Liver (tissue), 9 donors: ENCODE results near the gene EFCAB7. TPM values are rescaled to one million over a fixed set of nuclear protein-coding genes. Genes with fewer than 3 reads are reported as not detected.

Experiments
- DNase-seq: peaks from one replicate; pipeline ENCODE4 v3.0.0-alpha.2; 2017; ENCODE audit warnings: low spot score
- H3K27ac ChIP-seq, 2 donors: one replicate each; pipeline ENCODE4 v1.7.0; 2013; ENCODE audit warnings: inconsistent platforms in 2 of 2, low read length in 2 of 2, control low read depth in 1 of 2, low read depth in 1 of 2, mild to moderate bottlenecking in 1 of 2
- H3K27me3 ChIP-seq, 4 donors: one replicate each; pipeline versions ENCODE4 v1.6.1 to v1.7.0; 2013; ENCODE audit warnings: low read length in 3 of 4, inconsistent platforms in 1 of 4, mild to moderate bottlenecking in 1 of 4, moderate library complexity in 1 of 4; ENCODE audit not compliant: control insufficient read depth in 4 of 4, insufficient read depth in 4 of 4
- H3K36me3 ChIP-seq, 4 donors: one replicate each; pipeline versions ENCODE4 v1.6.1 to v1.7.0; 2013; ENCODE audit warnings: low read length in 3 of 4, mild to moderate bottlenecking in 3 of 4, low read depth in 1 of 4, moderate library complexity in 1 of 4; ENCODE audit not compliant: control insufficient read depth in 4 of 4, insufficient read depth in 3 of 4
- H3K4me1 ChIP-seq, 4 donors: one replicate each; pipeline versions ENCODE4 v1.6.1 to v1.7.0; 2013; ENCODE audit warnings: low read length in 3 of 4, mild to moderate bottlenecking in 3 of 4, moderate library complexity in 1 of 4; ENCODE audit not compliant: control insufficient read depth in 4 of 4, insufficient read depth in 4 of 4
- H3K4me3 ChIP-seq, 3 donors: one replicate each; pipeline versions ENCODE4 v1.6.1 to v1.7.0; 2013; ENCODE audit warnings: low read length in 3 of 3, control low read depth in 1 of 3, low read depth in 1 of 3, mild to moderate bottlenecking in 1 of 3
- H3K9ac ChIP-seq, 2 donors: one replicate each; pipeline ENCODE4 v1.7.0; 2013; ENCODE audit warnings: low read length in 2 of 2, mild to moderate bottlenecking in 2 of 2, moderate library complexity in 2 of 2, control low read depth in 1 of 2, low read depth in 1 of 2
- H3K9me3 ChIP-seq, 4 donors: one replicate each; pipeline versions ENCODE4 v1.6.1 to v1.7.0; 2013; ENCODE audit warnings: low read length in 3 of 4; ENCODE audit not compliant: control insufficient read depth in 4 of 4
- ATF3 ChIP-seq: IDR thresholded peaks from 2 replicates; pipeline ENCODE4 v1.6.1; 2016; ENCODE audit warnings: antibody characterized with exemption
- CTCF ChIP-seq: fragments of 150-350 bp; IDR thresholded peaks from 2 replicates; pipeline ENCODE4 v1.5.1; 2017; ENCODE audit warnings: improper control_type of control experiment, low read depth, low read length; ENCODE audit not compliant: missing input control
- EGR1 ChIP-seq, 2 donors: IDR thresholded peaks; 2 replicates each; pipeline ENCODE4 v1.6.1; 2016 to 2018; ENCODE audit warnings: antibody characterized with exemption in 2 of 2, low read depth in 2 of 2
- FOXA1 ChIP-seq: IDR thresholded peaks from 2 replicates; pipeline ENCODE4 v1.6.1; 2016; ENCODE audit warnings: antibody characterized with exemption
- FOXA2 ChIP-seq: IDR thresholded peaks from 2 replicates; pipeline ENCODE4 v1.6.1; 2016; ENCODE audit warnings: antibody characterized with exemption
- GABPA ChIP-seq, 2 donors: IDR thresholded peaks in 1 of 2; conservative IDR thresholded peaks in 1 of 2; 2 replicates each; pipeline ENCODE4 v1.6.1; 2016; ENCODE audit warnings: antibody characterized with exemption in 2 of 2, mild to moderate bottlenecking in 1 of 2, moderate library complexity in 1 of 2
- HNF4G ChIP-seq: IDR thresholded peaks from 2 replicates; pipeline ENCODE4 v1.6.1; 2016; ENCODE audit warnings: antibody characterized with exemption
- MAX ChIP-seq: IDR thresholded peaks from 2 replicates; pipeline ENCODE4 v1.6.1; 2016; ENCODE audit warnings: antibody characterized with exemption
- RXRA ChIP-seq, 2 donors: IDR thresholded peaks; 2 replicates each; pipeline ENCODE4 v1.6.1; 2017 to 2018; ENCODE audit warnings: antibody characterized with exemption in 2 of 2, mild to moderate bottlenecking in 1 of 2
- SP1 ChIP-seq: IDR thresholded peaks from 2 replicates; pipeline ENCODE4 v1.6.1; 2018; ENCODE audit warnings: antibody characterized with exemption, mild to moderate bottlenecking
- TAF1 ChIP-seq: conservative IDR thresholded peaks from 2 replicates; pipeline ENCODE4 v1.6.1; 2016; ENCODE audit warnings: antibody characterized with exemption, mild to moderate bottlenecking
- YY1 ChIP-seq: IDR thresholded peaks from 2 replicates; pipeline ENCODE4 v1.6.1; 2016; ENCODE audit warnings: antibody characterized with exemption, mild to moderate bottlenecking
- ZBTB33 ChIP-seq: IDR thresholded peaks from 2 replicates; pipeline ENCODE4 v1.6.1; 2016; ENCODE audit warnings: antibody characterized with exemption
- WGBS: extraction: QIAGEN DNeasy Blood & Tissue Kit; methylation state at CpG from one replicate; pipeline ENCODE4 v1.1.7; 2013; 5-methylcytosine and 5-hydroxymethylcytosine counted together
- polyA plus RNA-seq, 2 donors: library from polyadenylated mRNA; stranded (reverse) in 1 of 2; unstranded in 1 of 2; fragments of 200-250 nt in 1 of 2; fragments of >200 nt in 1 of 2; fragmentation: Nextera tagmentation in 1 of 2; extraction: Ambion mirVana in 1 of 2; gene quantifications; one replicate each; pipeline versions ENCODE4 v1.2.1 to v1.2.3, GENCODE V29; 2013 to 2015
- total RNA-seq, 2 donors: library from RNA; depleted of rRNA; stranded (reverse); fragments of >200 nt; gene quantifications; one replicate each; pipeline ENCODE4 v1.2.3, GENCODE V29; 2014
- donor health status: healthy.
- donor health status: healthy.
- donor health status: healthy.
- donor health status: healthy.
- donor health status: healthy.

Gene EFCAB7
- total and polyA plus RNA-seq, 4 donors = 0.70 to 2.6 (median 1.9) TPM

GRCh38 chr1:63601463-63601862, 78.1 kb downstream of the EFCAB7 start:
- H3K4me1 ChIP-seq = peaks cover 21 to 71% (median 49%) of the 10 kb centered on the region in 4 donors
- no peak for TF ChIP-seq GABPA (IDR thresholded peaks at IDR 0.05 in 1 of 2, conservative IDR thresholded peaks at IDR 0.05 in 1 of 2)
- TF ChIP-seq EGR1 (IDR thresholded peaks at IDR 0.05; ENCODE audit: low read depth in 2 of 2) = no peak
- TF ChIP-seq ZBTB33 = no peak
- TF ChIP-seq SP1 = no peak
- no peak for TF ChIP-seq MAX
- TF ChIP-seq TAF1 = no peak
- no peak for TF ChIP-seq RXRA (IDR thresholded peaks at IDR 0.05)
- no peak for TF ChIP-seq YY1
- TF ChIP-seq FOXA1 = no peak
- no peak for TF ChIP-seq HNF4G
- TF ChIP-seq FOXA2 = no peak
- H3K9ac ChIP-seq = no peak overlapping the region
- H3K27ac ChIP-seq = peak overlapping the region; percentile 66 to 69
- 91% methylated on average over 4 of the region's 4 CpGs for WGBS
- H3K4me3 ChIP-seq = no peak overlapping the region
- H3K36me3 ChIP-seq = no peaks in the 10 kb centered on the region
- no peaks in the 10 kb centered on the region for H3K9me3 ChIP-seq
- H3K27me3 ChIP-seq = no peaks in the 10 kb centered on the region
- DNase-seq = no peak

- Histone ChIP-seq H3K9ac (no peak overlapping the region), H3K27me3 (no peaks in the 10 kb centered on the region), H3K4me1 (peaks cover 19 to 73% (median 49%) of the 10 kb centered on the region in 4 donors), H3K9me3 (no peaks in the 10 kb centered on the region), H3K36me3 (no peaks in the 10 kb centered on the region), H3K27ac (peak overlapping the region; percentile 55 to 66), H3K4me3 (no peak overlapping the region)
- TF ChIP-seq ATF3 (no peak), HNF4G (no peak), CTCF (no peak)
- 97% methylated on average over 1 of the region's 1 CpG for WGBS
- DNase-seq = no peak
Measured at GRCh38 chr1:63601912-63602311, 78.6 kb downstream of the EFCAB7 start.

GRCh38 chr1:63602629-63603028, 79.3 kb downstream of the EFCAB7 start:
- no peaks in the 10 kb centered on the region for H3K36me3 ChIP-seq
- H3K4me3 ChIP-seq = no peak overlapping the region
- no peak for DNase-seq
- H3K27ac ChIP-seq = peak overlapping the region; percentile 55 to 66
- 78% methylated on average over 5 of the region's 5 CpGs for WGBS
- H3K9me3 ChIP-seq = no peaks in the 10 kb centered on the region
- H3K4me1 ChIP-seq = peaks cover 18 to 74% (median 54%) of the 10 kb centered on the region in 4 donors
- no peak overlapping the region for H3K9ac ChIP-seq
- no peaks in the 10 kb centered on the region for H3K27me3 ChIP-seq
- no peak for TF ChIP-seq YY1
